ENCODE results near the gene PTPRJ. TPM values are rescaled to one million over a fixed set of nuclear protein-coding genes. Genes with fewer than 3 reads are reported as not detected.

The PTPRJ gene
- polyA plus RNA-seq, 3 donors, result 10.0 to 36.4 (median 14.6) TPM

GRCh38 chr11:48047616-48048015 lies 67.3 kb downstream of the PTPRJ start:
- peak in 1 of 3 donors; percentile 90 for DNase-seq
- Histone ChIP-seq H2AFZ (ENCODE audit: insufficient read depth, low read depth, low read length, poor library complexity, severe bottlenecking) (no peak overlapping the region), H3K9me3 (replicated peaks in 1 of 2; ENCODE audit: control insufficient read depth in 1 of 2, insufficient read depth in 1 of 2, low read length in 2 of 2) (no peaks in the 10 kb centered on the region), H3K36me3 (replicated peaks in 1 of 2; ENCODE audit: control insufficient read depth in 1 of 2, insufficient read depth in 2 of 2, low read length in 2 of 2) (peaks cover 2 to 12% of the 10 kb centered on the region in 2 donors), H3K27me3 (ENCODE audit: control insufficient read depth in 2 of 2, insufficient read depth in 2 of 2, low read length in 2 of 2) (no peaks in the 10 kb centered on the region), H3K4me1 (ENCODE audit: control insufficient read depth in 1 of 2, insufficient read depth in 2 of 2, low read length in 2 of 2) (peaks cover 70 to 89% of the 10 kb centered on the region in 2 donors), H4K20me1 (ENCODE audit: insufficient read depth, low read length) (peaks cover 98% of the 10 kb centered on the region), H3K4me3 (replicated peaks in 1 of 3; ENCODE audit: low read depth in 2 of 3, low read length in 3 of 3) (no peak overlapping the region), H3K4me2 (replicated peaks; ENCODE audit: extremely low read depth, low read length, poor library complexity, severe bottlenecking) (no peak overlapping the region), H3K27ac (ENCODE audit: low read depth in 1 of 2, low read length in 2 of 2) (no peak overlapping the region), H3K9ac (ENCODE audit: insufficient read depth, low read length, poor library complexity, severe bottlenecking) (no peak overlapping the region), H3K79me2 (ENCODE audit: insufficient read depth, low read length) (peaks cover 97% of the 10 kb centered on the region)
- H3K4me1 Mint-ChIP-seq, result peaks cover 89% of the 10 kb centered on the region
- TF ChIP-seq CTCF (IDR thresholded peaks at IDR 0.05), result no peak
- peaks cover 0 to under 1% (median 0%) of the 10 kb centered on the region in 7 donors for H3K9me3 Mint-ChIP-seq
- H3K27ac Mint-ChIP-seq, result peak overlapping the region in 4 of 7 donors; percentile 20 to 63 (median 48)
- peaks cover 24 to 39% of the 10 kb centered on the region in 2 donors for H3K36me3 Mint-ChIP-seq
- no peaks in the 10 kb centered on the region for H3K27me3 Mint-ChIP-seq (ENCODE audit: low read depth in 3 of 3)
- no peak overlapping the region for H3K4me3 Mint-ChIP-seq
- intact Hi-C loops (cut with micrococcal nuclease), result no loop called here
- WGBS (ENCODE audit: insufficient coverage), result 46% methylated on average over 8 of the region's 8 CpGs

- 70% methylated on average over 2 of the region's 6 CpGs for WGBS (ENCODE audit: insufficient coverage)
- peak overlapping the region in 1 of 2 donors; percentile 20 for H3K27ac ChIP-seq (ENCODE audit: low read depth in 1 of 2, low read length in 2 of 2)
These were observed 68.7 kb downstream of the PTPRJ start for GRCh38 chr11:48049036-48049435.

More at GRCh38 chr11:48049036-48049435, 68.7 kb downstream of the PTPRJ start:
- H2AFZ ChIP-seq (ENCODE audit: insufficient read depth, low read depth, low read length, poor library complexity, severe bottlenecking), result no peak overlapping the region
- H3K27ac Mint-ChIP-seq, result peak overlapping the region in 5 of 7 donors; percentile 30 to 61 (median 35)
- H3K36me3 Mint-ChIP-seq, result peaks cover 26 to 39% of the 10 kb centered on the region in 2 donors
- H3K4me1 Mint-ChIP-seq, result peaks cover 84% of the 10 kb centered on the region
- peaks cover 2 to 12% of the 10 kb centered on the region in 2 donors for H3K36me3 ChIP-seq (replicated peaks in 1 of 2; ENCODE audit: control insufficient read depth in 1 of 2, insufficient read depth in 2 of 2, low read length in 2 of 2)
- no peak overlapping the region for H3K4me3 Mint-ChIP-seq
- H4K20me1 ChIP-seq (ENCODE audit: insufficient read depth, low read length), result peaks cover 89% of the 10 kb centered on the region
- no peak for TF ChIP-seq CTCF (IDR thresholded peaks at IDR 0.05)
- H3K4me3 ChIP-seq (replicated peaks in 1 of 3; ENCODE audit: low read depth in 2 of 3, low read length in 3 of 3), result no peak overlapping the region
- H3K9me3 ChIP-seq (replicated peaks in 1 of 2; ENCODE audit: control insufficient read depth in 1 of 2, insufficient read depth in 1 of 2, low read length in 2 of 2), result no peaks in the 10 kb centered on the region
- no peaks in the 10 kb centered on the region for H3K27me3 ChIP-seq (ENCODE audit: control insufficient read depth in 2 of 2, insufficient read depth in 2 of 2, low read length in 2 of 2)
- H3K9me3 Mint-ChIP-seq, result peaks cover 0 to 3% (median 0%) of the 10 kb centered on the region in 7 donors
- H3K9ac ChIP-seq (ENCODE audit: insufficient read depth, low read length, poor library complexity, severe bottlenecking), result no peak overlapping the region
- no peaks in the 10 kb centered on the region for H3K27me3 Mint-ChIP-seq (ENCODE audit: low read depth in 3 of 3)
- intact Hi-C loops (cut with micrococcal nuclease), result no loop called here
- peaks cover 91% of the 10 kb centered on the region for H3K79me2 ChIP-seq (ENCODE audit: insufficient read depth, low read length)
- no peak overlapping the region for H3K4me2 ChIP-seq (replicated peaks; ENCODE audit: extremely low read depth, low read length, poor library complexity, severe bottlenecking)
- peaks cover 61 to 83% of the 10 kb centered on the region in 2 donors for H3K4me1 ChIP-seq (ENCODE audit: control insufficient read depth in 1 of 2, insufficient read depth in 2 of 2, low read length in 2 of 2)
- no peak for DNase-seq
